Activated CD8-positive, alpha-beta memory T cell treated with anti-CD3 and anti-CD28 coated beads for 36 hours (primary cell): Measurements from ENCODE around the gene CCRL2. TPM values are rescaled to one million over a fixed set of nuclear protein-coding genes. Genes with fewer than 3 reads are reported as not detected.
"Not testable (repeated sequence)": the region's sequence is repeated elsewhere in the genome, so short reads cannot be mapped to it uniquely, and the experiment has no call there.

Experiments
- CTCF ChIA-PET: fragments of 350-600 bp; sonication (Branson Sonifier 250); formaldehyde crosslinking; loops from one replicate; lab custom pipeline; 2021; ENCODE audit warnings: antibody characterized with exemption; lab: Charles Lee
- POLR2A ChIA-PET: fragments of 350-600 bp; sonication (Branson Sonifier 250); formaldehyde crosslinking; loops from one replicate; lab custom pipeline; 2021; ENCODE audit warnings: antibody characterized with exemption; lab: Charles Lee
- total RNA-seq, 2 experiments: library from RNA; stranded (reverse); gene quantifications; one replicate each; pipeline ENCODE4 v1.2.3, GENCODE V29; 2021

Gene CCRL2
- total RNA-seq, 2 experiments from 2014 or later, result 3.0 to 3.6 TPM

GRCh38 chr3:46374755-46375154, 32.3 kb upstream of the CCRL2 start:
- ChIA-PET CTCF (interaction anchor here (0.7 to 1.8 kb wide), 6 partner anchors 11 to 296 kb away, joined by 3 to 5 read pairs (median 3); no protein-coding TSS in a partner anchor), POLR2A (interaction anchor here (1.0 kb wide), 1 partner anchor 277 kb away, joined by 4 read pairs; no protein-coding TSS in a partner anchor)

- ChIA-PET POLR2A (interaction anchor here (1.0 kb wide), 1 partner anchor 278 kb away, joined by 4 read pairs; no protein-coding TSS in a partner anchor), CTCF (interaction anchor here (0.8 to 1.8 kb wide), 5 partner anchors 99 to 296 kb away, joined by 3 to 5 read pairs (median 3); no protein-coding TSS in a partner anchor)
Measured at GRCh38 chr3:46375218-46375617, 31.8 kb upstream of the CCRL2 start.

- ChIA-PET CTCF (interaction anchor here (1.5 to 1.8 kb wide), 2 partner anchors 99 to 297 kb away, joined by 4 to 5 read pairs; no protein-coding TSS in a partner anchor), POLR2A (interaction anchor here (1.0 kb wide), 1 partner anchor 278 kb away, joined by 4 read pairs; no protein-coding TSS in a partner anchor)
Measured at GRCh38 chr3:46375814-46376213, 31.2 kb upstream of the CCRL2 start.

GRCh38 chr3:46378426-46378942, 28.6 kb upstream of the CCRL2 start:
- POLR2A ChIA-PET, result no interaction called here

GRCh38 chr3:46380471-46381221, 26.4 kb upstream of the CCRL2 start:
- CTCF ChIA-PET, result interaction anchor here (0.6 to 0.7 kb wide), 2 partner anchors 57 to 302 kb away, joined by 3 read pairs; no protein-coding TSS in a partner anchor
- POLR2A ChIA-PET, result no interaction called here

More at GRCh38 chr3:46378426-46378942, 28.6 kb upstream of the CCRL2 start:
- CTCF ChIA-PET, result interaction anchor here (0.7 to 2.6 kb wide), 25 partner anchors 8 to 577 kb away, joined by 3 to 11 read pairs (median 3); partner anchors contain the start of genes CCR1, CCR5AS and CCRL2

GRCh38 chr3:46381625-46382024, 25.4 kb upstream of the CCRL2 start:
- POLR2A ChIA-PET, result no interaction called here
- CTCF ChIA-PET, result no interaction called here

- ChIA-PET CTCF (interaction anchor here (1.1 to 1.4 kb wide), 2 partner anchors 14 to 107 kb away, joined by 4 read pairs; no protein-coding TSS in a partner anchor), POLR2A (interaction anchor here (0.6 to 1.1 kb wide), 2 partner anchors 14 to 693 kb away, joined by 3 read pairs; no protein-coding TSS in a partner anchor)
Measured at GRCh38 chr3:46383211-46383950, 23.7 kb upstream of the CCRL2 start.

GRCh38 chr3:46383951-46384330, 23.1 kb upstream of the CCRL2 start:
- ChIA-PET POLR2A (interaction anchor here (1.1 kb wide), 1 partner anchor 15 kb away, joined by 3 read pairs; no protein-coding TSS in a partner anchor), CTCF (interaction anchor here (1.1 to 1.4 kb wide), 2 partner anchors 15 to 108 kb away, joined by 4 read pairs; no protein-coding TSS in a partner anchor)

GRCh38 chr3:46386205-46386604, 20.9 kb upstream of the CCRL2 start:
- CTCF ChIA-PET, result no interaction called here
- POLR2A ChIA-PET, result no interaction called here

- CTCF ChIA-PET, result interaction anchor here (1.2 kb wide), 1 partner anchor 11 kb away, joined by 4 read pairs; no protein-coding TSS in a partner anchor
- POLR2A ChIA-PET, result not testable (repeated sequence)
Measured at GRCh38 chr3:46388847-46389246, 18.2 kb upstream of the CCRL2 start.

- ChIA-PET POLR2A (no interaction called here), CTCF (interaction anchor here (1.2 kb wide), 1 partner anchor 11 kb away, joined by 4 read pairs; no protein-coding TSS in a partner anchor)
Measured at GRCh38 chr3:46389306-46389705, 17.8 kb upstream of the CCRL2 start.

- CTCF ChIA-PET, POLR2A ChIA-PET: not testable (repeated sequence)
Measured at GRCh38 chr3:46391526-46391925, 15.5 kb upstream of the CCRL2 start.

GRCh38 chr3:46393011-46393410, 14.0 kb upstream of the CCRL2 start:
- POLR2A ChIA-PET, result no interaction called here
- CTCF ChIA-PET, result no interaction called here

- POLR2A ChIA-PET, result no interaction called here
- CTCF ChIA-PET, result no interaction called here
Measured at GRCh38 chr3:46393554-46394434, 13.3 kb upstream of the CCRL2 start.

GRCh38 chr3:46395210-46395661, 11.8 kb upstream of the CCRL2 start:
- ChIA-PET CTCF (no interaction called here), POLR2A (no interaction called here)

- ChIA-PET CTCF (no interaction called here), POLR2A (no interaction called here)
Measured at GRCh38 chr3:46395766-46396530, 11.1 kb upstream of the CCRL2 start.

- ChIA-PET CTCF (no interaction called here), POLR2A (no interaction called here)
Measured at GRCh38 chr3:46397111-46397510, 9.9 kb upstream of the CCRL2 start.
